GM19452 (cell line): ENCODE data around the gene RGS3.
A peak's percentile ranks its signal among the peaks of the same experiment; 100 is the strongest.
"Not testable (repeated sequence)": the region's sequence is repeated elsewhere in the genome, so short reads cannot be mapped to it uniquely, and the experiment has no call there.

ENCODE experiments used
- ATAC-seq: cut with Tn5 transposase; IDR thresholded peaks from one replicate; pipeline ENCODE4 v1.9.1; 2021; ENCODE audit not compliant: unreplicated experiment

RGS3 gene

DNA sequence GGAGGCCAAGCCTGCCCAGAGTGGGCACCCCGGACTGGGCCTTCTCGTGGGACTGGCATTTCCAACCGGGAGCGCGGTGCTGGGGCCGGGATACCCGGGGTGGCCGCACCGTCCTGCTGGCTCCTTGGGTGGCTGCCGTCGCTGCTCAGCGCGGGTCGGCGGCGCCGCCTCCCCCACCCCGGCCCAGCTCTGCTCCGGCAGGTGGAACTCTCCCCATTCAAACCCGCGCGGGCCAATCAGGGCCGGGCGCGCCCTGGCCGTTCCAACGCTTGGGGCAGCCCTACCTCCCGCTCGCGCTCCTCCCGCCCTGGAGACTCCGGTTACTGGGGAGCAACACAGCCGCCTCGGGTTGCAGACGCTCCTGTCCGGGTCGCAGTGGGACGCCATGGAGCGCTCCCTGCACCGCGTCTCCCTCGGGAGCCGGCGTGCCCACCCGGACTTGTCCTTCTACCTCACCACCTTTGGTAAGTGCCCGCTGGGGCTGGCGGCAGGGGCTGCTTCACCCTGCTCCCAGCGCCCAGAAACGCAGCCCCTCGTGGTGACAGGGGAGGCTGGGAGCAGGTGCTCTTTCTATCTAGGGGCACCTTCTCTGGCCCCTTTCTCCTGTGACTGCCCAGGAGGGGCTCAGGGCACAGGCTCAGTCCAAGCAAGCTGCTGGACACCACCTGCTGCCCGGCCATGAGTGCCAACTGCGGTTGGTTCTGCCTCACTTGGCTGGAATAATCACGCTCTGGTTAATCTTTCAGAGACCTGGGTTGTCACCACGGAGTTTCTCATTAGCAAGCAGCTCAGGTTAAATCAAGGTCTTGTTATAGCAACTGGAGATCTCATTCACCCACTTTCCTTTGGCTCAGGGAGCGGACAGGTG is at the start of gene RGS3:
Gene RGS3 (plus strand): TSS at position 310 of the 868 bp plus-strand sequence. CDS start 76 bp downstream, at position 386.
- no peak for ATAC-seq

DNA sequence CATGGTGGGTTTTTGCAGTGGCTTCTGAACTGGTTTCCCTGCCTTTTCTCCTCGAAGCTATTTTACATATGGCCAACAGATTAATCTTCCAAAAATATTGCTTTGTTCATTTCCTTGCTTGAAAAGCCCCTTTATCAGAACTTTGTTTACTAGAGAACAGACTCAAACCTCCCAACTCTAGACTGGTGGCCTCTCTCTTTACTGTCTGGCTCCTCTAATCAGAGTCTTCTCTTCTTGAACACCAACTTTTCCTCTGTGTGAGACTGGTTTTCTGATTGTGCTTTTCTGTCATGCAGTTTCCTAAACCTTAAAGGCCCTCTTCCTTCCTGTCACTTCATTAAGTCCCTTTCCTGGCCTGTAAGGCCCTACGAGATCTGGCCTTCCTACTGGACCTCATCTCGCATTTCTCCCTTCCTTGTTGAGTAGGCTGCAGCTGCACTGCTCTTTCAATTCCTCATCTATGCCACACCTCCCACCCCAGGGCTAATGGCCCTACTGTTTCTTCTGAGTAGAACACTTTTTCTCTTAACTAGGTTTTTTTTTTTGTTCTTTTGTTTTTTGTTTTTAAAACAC is 47.3 kb upstream of the RGS3 start:
- ATAC-seq = peak; percentile 98

DNA sequence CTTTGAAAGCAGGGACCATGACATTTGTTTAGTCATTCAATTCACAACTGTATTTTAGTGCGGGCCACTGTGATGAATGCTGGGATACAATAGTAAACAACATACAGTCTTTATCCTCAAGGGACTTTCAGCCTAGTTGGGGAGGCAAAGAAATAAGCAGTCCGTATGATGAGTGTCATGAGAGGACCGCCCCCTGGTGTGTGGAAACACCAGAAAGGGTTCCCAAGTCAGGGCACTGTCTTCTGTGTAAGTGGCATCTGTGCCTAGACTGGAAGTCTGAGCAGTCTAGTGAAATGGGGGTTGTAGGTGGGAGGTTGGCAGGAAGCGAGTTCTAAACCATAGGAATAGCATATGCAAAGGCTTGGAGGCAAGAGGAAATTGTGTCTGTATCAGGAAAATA is 46.2 kb upstream of the RGS3 start:
- ATAC-seq = no peak

DNA sequence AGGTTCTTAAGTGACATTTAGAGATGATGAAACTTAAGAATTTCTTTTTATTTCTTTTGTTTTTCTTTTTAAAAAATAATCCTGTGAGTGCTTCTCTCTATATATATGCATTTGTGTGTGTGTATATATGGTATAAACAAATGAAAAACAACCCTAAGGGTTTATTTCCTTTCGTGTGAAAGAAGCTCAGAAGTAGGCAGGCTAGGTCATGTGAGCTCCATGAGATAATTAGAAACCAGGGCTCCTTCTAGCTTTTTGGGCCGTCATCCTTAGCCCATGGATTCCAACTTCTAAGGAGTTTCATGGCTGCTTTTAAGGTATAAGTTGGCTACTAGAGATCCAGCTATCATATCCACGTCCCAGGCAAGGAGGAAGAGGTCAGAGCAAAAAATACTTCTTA is 41.8 kb upstream of the RGS3 start:
- ATAC-seq = no peak

DNA sequence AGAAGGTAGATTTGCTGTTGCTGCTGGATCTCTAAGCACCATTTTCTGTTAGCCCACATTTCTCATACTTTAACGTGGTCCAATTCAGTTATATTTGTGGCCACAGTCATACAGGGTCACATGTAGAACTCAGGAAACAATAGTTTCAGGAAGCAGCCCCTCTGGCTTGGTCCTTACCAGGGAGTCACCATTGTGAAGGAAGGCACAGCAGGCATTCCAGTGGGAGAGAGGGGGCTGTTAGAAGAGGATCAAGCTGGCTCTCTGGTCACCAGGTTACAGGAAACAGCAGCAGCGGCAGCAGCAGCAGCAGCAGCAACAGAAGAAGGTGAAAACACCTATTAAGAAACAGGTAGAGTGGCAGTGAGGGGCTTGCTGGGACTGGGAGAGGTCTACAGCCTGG is 38.5 kb upstream of the RGS3 start:
- ATAC-seq = no peak

DNA sequence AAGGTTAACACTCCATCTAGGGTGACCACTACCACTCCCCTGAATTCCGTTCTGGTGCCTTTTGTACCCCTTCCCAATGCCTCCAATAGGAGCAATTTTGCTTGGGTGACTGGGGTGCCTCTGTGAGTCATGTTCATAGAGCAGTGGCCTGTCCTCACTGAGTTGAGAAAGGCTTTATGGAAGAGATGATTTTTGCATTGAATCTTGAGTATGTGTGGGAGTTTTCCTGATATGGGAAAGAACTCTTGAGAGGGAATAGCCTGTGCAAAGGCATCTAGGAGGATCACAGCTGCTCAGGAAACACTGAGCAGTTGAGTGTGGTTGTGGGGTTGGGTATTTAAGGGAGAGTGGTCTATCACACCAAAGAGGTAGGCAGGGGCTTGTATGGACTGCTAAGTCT is 36.8 kb upstream of the RGS3 start:
- no peak for ATAC-seq

DNA sequence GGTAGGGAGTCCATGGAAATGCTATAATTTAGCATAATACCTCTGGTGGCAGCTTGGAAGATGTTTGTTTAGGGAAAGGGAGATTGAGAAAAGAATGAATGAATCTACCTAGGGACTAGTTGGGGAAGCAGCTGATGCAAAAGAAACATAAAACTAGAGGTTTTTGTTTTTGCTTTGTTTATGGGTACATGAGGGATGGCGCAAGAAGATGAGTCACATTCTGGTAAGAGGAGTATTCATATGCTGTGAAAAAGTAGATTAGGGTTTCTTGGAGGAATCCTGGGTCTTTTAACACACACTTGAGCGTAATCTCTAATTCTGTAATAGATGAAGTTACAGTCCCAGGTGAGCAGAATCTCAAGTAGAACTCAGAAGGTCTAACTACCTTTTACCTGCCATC is 35.9 kb upstream of the RGS3 start:
- ATAC-seq = no peak

DNA sequence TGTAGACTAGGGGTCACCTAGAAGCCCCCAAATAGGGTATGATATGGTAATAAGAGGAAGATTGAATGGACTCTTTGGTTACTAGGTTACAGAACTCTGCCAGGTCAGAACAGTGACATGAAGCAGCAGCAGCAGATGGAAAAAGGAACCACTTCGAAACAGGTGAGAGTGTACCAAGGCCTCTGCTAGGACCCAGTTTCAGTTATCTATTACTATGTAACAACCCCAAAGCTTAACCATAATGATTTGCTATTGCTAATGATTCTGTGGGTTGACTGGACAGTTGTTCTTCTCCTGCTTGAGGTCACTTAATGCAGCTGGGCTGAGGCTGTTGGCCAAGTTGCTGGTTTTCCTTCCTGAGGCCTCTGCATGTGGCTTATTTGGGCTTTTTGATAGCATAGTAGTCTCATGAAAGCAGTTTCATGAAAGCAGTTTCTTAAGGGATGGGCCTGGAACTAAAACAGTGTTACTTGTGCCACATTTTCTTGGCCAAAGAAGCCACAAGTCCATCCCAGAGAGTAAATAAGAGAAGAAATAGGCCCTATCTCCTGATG is 35.4 kb upstream of the RGS3 start:
- ATAC-seq = no peak

DNA sequence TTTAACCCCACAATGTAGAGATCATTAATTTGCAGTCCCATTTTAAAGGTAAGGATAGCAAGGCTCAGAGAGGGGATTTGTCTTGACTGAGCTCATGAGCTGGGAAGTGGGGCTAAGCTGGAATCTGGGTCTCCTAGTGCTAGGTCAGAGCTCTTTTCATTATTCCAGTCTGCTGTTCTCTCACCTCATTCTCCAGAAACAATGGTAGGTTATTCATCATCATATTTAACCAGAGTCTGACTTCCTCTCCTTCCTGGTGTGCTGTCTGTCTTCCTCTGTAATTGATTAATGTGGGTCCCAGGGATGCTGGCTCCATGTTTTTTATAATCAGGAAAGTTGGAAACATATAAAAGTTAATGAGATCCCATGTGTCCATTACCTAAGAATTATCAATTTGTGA is 32.3 kb upstream of the RGS3 start:
- no peak for ATAC-seq

DNA sequence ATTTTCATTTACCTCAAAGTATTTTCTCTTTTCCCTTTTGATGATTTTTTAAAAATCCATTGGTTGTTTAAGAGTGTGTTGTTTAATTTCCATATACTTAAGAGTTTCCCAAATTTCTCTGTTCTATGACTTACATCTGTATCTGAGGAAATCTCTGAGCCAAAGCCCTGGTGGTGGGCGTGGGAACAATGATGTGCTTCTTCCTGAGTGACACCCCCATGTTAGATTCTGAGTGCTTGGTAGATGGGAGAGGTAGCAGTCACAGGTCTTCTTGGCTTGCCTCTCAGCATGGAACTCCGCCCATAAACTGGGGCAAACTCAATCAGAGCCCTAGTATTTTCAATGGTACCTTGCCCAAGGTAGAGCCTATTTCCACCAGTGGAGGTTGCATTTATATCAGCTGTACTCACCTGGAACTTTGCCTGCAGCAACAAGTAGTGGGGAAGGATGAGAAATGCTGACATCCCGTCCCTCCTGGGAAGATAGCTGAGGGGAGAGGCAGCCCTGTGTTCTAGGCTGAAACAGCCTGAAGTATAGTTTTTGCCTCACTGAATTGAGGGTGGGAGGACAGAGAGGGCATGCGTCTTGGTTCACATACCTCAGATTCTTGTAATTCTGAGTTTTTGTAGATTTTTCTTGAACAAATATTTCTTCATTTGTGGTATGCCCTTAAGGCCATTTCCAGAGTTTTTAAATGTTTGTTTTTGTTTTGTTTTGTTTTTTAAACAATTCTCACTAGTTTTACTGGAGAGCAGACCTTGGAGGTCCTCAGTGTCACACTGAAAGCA is 26.6 kb upstream of the RGS3 start:
- no peak for ATAC-seq

DNA sequence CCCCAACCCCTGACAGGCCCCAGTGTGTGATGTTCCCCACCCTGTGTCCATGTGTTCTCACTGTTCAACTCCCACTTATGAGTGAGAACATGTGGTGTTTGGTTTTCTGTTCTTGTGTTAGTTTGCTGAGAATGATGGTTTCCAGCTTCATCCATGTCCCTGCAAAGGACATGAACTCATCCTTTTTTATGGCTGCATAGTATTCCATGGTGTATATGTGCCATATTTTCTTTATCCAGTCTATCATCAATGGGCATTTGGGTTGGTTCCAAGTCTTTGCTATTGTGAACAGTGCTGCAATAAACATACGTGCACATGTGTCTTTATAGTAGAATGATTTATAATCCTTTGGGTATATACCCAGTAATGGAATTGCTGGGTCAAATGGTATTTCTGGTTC is 25.8 kb upstream of the RGS3 start:
- ATAC-seq = not testable (repeated sequence)

DNA sequence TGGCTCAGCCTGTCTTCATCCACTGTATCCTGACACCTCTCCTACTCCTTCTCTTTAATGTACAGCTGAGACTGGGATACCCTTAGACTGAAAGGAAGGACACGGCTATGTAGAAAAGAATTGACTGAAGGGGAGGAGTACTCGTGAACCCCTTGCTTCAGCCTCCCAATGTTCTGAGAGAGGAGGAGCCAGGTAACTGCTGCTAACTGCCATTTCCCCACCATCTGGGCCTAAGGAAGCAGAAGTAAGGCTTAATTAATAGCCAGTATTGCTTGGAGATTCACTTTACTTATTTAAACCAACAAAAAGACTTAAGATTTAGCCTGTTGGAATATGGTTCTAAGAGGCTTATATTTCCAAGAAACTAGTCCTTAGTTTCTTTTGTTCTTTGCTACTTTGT is 18.8 kb upstream of the RGS3 start:
- ATAC-seq = no peak

DNA sequence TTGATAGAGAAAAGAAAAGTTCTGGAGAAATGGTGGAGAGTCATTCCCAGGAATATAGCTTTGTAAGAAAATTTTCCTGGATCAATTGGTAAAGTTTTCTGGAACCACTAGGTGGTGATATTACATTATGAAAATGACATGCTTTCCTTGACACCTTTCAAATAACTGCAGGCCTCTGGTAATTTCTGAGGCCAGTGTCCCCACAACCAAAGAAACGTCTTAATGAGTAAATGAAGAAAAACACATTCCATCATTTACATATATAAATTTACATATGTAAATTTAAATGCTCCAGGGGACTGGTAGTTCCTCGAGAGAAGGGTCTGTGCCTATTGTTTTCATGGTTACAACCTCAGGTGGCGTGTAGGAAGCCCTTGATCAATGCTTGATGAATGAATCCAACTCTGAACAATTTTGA is 17.2 kb upstream of the RGS3 start:
- ATAC-seq = no peak

DNA sequence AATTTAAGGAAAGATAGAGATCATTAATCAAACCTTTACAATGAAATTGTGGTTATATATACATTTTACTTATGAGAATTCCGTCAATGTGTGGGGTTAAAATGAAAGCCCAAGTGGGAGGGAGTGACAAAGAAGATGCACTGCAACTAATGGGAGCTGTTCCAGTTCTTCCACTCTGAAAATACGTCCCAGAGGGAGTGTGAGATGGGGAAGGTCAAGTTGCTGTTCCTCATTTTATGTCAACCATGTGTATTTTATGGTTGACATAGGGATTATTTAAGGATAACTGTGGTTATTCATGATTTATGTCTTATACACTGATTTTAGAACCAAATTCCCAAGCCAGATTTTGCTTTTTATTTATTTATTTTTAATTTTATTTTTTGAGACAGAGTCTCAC is 14.2 kb upstream of the RGS3 start:
- ATAC-seq = no peak

DNA sequence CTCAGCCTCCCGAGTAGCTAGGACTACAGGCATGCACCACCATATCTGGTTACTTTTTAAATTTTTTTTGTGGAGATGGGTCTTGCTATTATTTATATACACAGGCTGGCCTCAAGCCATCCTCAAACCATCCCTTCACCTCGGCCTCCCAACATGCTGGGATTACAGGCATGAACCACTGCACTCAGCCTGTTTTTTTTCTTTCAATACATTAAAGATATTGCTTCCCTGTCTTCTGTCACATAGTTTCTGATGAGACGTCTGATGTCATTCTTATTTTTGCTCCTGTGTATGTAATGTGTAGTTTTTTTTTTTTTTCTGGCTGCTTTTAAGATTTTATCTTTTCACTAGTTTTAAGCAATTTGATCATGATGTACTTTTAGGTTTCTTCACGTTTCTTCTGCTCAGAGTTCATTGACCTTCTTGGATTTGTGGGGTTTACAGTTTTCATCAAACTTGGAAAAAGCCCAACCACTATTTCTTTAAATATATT is 11.4 kb upstream of the RGS3 start:
- no peak for ATAC-seq

DNA sequence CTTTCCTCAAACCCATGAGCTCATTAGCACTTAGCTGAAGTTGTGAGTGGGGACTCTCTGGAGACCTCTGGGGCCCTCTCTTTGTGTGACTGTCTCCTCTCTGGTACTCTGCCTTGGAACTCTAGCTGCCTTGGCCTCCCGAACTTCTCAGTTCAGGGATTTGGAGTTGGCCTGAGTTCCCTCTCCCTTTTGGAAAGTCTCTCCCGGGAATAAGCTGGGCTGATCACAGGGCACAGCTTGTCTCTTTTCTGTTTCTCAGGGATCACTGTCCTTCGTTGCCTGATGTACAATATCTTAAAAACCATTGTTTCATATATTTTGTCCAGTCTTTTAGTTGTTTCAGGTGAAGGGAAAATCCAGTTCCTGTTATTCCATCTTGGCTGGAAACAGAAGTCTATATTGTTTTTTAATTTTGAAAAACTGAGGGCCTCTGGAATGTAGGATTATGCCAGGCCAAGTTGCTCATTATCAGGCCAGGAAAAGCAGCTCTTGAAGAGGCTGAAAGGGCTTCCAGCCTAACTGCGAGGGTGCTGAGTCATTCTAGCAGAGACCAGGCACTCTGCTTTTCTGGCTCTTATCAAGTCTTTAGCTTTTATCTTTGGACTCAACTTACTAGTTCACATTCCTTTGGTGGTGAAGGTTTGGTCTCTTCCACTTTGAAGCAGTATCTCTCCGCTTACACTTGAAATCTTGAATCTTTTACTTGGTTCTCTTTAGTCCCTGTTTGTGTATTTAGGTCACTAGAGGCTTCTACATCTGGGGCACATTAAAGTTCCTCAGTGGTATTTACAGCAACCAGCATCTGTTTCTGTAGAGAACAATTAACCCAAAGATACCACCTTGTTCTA is 8.4 kb upstream of the RGS3 start:
- no peak for ATAC-seq

DNA sequence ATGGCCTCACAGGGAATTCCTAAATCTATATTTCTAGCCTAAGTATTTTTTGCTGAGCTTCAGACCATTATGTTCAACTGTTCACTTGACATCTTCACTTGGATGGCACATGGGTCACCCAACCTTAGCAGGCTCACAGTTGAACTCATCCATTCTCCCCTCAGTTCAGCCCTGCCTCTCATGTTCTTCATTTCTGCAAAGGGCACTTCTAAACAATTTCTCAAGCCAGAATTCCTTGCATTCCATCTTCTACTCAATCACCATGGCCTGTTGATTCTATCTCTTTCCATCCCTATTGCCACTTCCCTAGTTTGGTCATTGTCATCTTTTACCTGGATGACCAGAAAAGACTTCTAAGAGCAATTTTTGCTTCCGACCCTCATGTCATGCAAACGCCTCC is 7.3 kb upstream of the RGS3 start:
- no peak for ATAC-seq

DNA sequence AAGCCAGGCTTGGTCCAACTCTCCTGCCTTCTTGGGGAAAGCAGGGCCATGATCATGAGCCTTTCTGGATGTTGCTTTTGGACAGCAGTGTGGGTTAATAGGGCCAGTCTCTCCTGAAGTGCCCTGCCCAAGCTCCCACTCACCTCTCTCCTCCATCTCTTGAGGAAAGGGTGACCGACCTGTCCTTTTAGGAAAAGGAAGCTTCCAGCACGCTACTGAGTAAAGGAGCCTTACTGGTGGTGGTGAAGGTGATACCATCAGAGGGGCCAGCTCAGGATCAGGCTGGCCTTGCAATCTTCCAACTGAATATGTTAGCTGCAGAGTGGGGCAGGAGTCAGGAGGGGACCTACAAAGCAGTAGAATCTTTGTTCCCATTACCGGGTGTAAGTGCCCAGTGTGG is 2.2 kb upstream of the RGS3 start:
- no peak for ATAC-seq

DNA sequence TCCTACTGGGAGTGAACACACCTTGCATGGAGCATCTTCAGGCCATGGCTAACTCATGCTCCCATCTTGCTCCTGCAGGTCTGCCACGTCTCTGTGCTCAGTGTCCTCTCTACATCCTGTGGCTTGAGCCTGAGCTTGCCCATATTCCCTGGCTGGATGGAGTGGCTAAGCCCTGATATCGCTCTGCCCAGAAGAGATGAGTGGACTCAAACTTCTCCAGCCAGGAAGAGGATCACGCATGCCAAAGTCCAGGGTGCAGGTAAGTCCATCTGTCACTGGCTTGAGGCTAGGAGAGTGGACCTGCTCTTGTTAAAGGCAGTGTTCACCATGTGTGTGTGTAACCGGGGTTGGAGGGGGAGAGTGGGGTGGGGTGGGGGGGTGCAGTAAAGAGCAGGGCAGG is 1.6 kb upstream of the RGS3 start:
- no peak for ATAC-seq

DNA sequence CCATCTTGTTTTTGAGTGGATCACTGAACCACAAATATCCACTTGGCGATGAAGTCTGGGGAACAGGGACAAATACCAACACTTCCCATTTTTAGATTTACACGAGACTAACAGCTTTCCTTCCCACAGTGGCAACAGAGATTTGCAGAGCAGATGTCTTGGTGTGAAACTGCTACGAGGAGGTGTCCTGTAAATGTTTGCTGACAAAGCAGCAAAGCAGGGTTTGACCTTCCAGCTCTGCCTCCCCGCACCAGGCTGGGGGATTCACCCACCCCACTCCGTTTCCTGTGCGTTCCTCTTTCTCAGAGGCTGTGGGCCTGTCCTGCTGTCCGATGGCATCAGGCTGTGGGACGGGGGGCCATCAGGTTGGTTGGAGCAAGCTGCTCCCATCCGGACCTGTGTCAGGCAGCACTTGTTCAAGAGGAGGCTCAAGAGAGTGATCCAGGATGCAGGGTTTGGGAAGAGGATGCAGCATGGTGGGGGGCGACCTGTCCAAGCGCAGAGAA is 693 bp upstream of the RGS3 start:
- ATAC-seq = no peak
